ENCODE results near the gene ATP6V1G2.

GRCh38 chr6:31541658-31542521 is 4.5 kb downstream of the ATP6V1G2 start, which contains the start of gene DDX39B:
- TF ChIP-seq CTCF (conservative IDR thresholded peaks at IDR 0.05; ENCODE audit: low read depth, low read length) (no peak), EZH2 (IDR thresholded peaks at IDR 0.05; ENCODE audit: borderline replicate concordance, low read depth, low read length, poor library complexity, severe bottlenecking) (no peak)

Data from A673 (cell line).